Measurements from ENCODE around the gene FBXW4. TPM values are rescaled to one million over a fixed set of nuclear protein-coding genes. Genes with fewer than 3 reads are reported as not detected.

The FBXW4 gene
- total RNA-seq, 1 experiment from 2014 or later, result 31.0 TPM

DNA sequence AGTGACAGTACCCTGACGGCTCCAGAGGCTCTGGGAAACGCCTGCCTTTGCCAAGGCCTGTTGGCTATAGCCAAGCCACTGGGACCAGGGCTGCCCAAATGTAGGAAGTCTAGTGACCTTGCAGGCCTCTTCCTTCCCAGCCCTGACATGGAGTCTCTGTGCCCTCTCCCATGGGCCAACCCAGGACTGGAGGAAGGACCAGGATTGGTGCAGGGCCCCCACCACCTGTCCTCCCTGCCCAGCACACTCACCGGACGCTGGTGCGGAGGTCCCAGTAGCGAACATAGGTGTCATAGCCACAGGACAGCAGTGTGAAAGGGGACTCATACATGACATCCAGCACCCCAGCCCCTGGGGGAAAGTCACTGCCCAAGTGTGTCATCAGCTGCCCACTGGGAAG is 82.9 kb downstream of the FBXW4 start:
- Histone ChIP-seq H3K9me2 (replicated peaks; ENCODE audit: insufficient read depth, low read length) (no peaks in the 10 kb centered on the region), H3K27me3 (ENCODE audit: low read length) (no peaks in the 10 kb centered on the region), H3K36me3 (ENCODE audit: insufficient read depth, low read length) (no peaks in the 10 kb centered on the region), H3K4me2 (ENCODE audit: low read depth, low read length, poor library complexity, severe bottlenecking) (no peak overlapping the region), H2AFZ (ENCODE audit: low read length) (no peak overlapping the region), H3K79me2 (ENCODE audit: low read length) (no peaks in the 10 kb centered on the region), H3K9ac (ENCODE audit: low read length) (no peak overlapping the region), H3K4me3 (ENCODE audit: low read length) (no peak overlapping the region), H3K4me1 (ENCODE audit: low read length) (peaks cover under 1% of the 10 kb centered on the region), H3K27ac (ENCODE audit: low read length) (no peak overlapping the region), H4K20me1 (ENCODE audit: insufficient read depth, low read depth, low read length) (no peaks in the 10 kb centered on the region), H3K9me3 (ENCODE audit: low read length) (no peaks in the 10 kb centered on the region)
- DNase-seq, result no peak

GRCh38 chr10:101611096-101611905 is 83.7 kb downstream of the FBXW4 start:
- DNase-seq, result no peak
- H3K9ac ChIP-seq (ENCODE audit: low read length), result no peak overlapping the region

DNA sequence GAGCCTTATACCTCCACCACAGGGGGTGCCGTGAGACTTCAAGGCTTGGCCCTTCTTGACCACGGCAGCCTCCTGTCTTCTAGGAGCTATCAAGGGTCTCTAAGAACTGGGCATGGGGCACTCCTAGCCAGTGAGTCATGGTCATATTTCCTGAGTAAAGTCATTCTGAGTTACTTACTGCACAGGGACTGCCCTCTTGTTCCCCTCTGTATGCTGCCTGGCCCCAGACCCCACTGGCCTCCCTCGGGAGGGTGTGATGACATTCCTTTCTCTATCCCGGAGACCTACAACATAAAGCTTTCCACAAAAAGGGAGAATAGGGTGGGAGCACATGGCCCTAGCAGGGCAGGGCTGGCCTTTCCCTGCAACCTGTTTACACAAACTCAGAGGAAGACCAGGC is 85.5 kb downstream of the FBXW4 start:
- Histone ChIP-seq H4K20me1 (ENCODE audit: insufficient read depth, low read depth, low read length) (no peaks in the 10 kb centered on the region), H3K4me3 (ENCODE audit: low read length) (no peak overlapping the region), H3K27ac (ENCODE audit: low read length) (no peak overlapping the region), H3K36me3 (ENCODE audit: insufficient read depth, low read length) (no peaks in the 10 kb centered on the region), H3K4me1 (ENCODE audit: low read length) (no peaks in the 10 kb centered on the region), H2AFZ (ENCODE audit: low read length) (no peak overlapping the region), H3K9me2 (replicated peaks; ENCODE audit: insufficient read depth, low read length) (no peaks in the 10 kb centered on the region), H3K27me3 (ENCODE audit: low read length) (no peaks in the 10 kb centered on the region), H3K9ac (ENCODE audit: low read length) (no peak overlapping the region), H3K4me2 (ENCODE audit: low read depth, low read length, poor library complexity, severe bottlenecking) (no peak overlapping the region), H3K79me2 (ENCODE audit: low read length) (no peaks in the 10 kb centered on the region), H3K9me3 (ENCODE audit: low read length) (no peaks in the 10 kb centered on the region)
- no peak for DNase-seq

More at GRCh38 chr10:101611096-101611905, 83.7 kb downstream of the FBXW4 start:
- H2AFZ ChIP-seq (ENCODE audit: low read length), result no peak overlapping the region
- H3K79me2 ChIP-seq (ENCODE audit: low read length), result no peaks in the 10 kb centered on the region
- no peaks in the 10 kb centered on the region for H4K20me1 ChIP-seq (ENCODE audit: insufficient read depth, low read depth, low read length)
- H3K4me1 ChIP-seq (ENCODE audit: low read length), result no peaks in the 10 kb centered on the region
- no peaks in the 10 kb centered on the region for H3K27me3 ChIP-seq (ENCODE audit: low read length)
- no peak overlapping the region for H3K27ac ChIP-seq (ENCODE audit: low read length)
- no peaks in the 10 kb centered on the region for H3K9me3 ChIP-seq (ENCODE audit: low read length)
- no peak overlapping the region for H3K4me2 ChIP-seq (ENCODE audit: low read depth, low read length, poor library complexity, severe bottlenecking)
- no peaks in the 10 kb centered on the region for H3K36me3 ChIP-seq (ENCODE audit: insufficient read depth, low read length)
- no peak overlapping the region for H3K4me3 ChIP-seq (ENCODE audit: low read length)
- no peaks in the 10 kb centered on the region for H3K9me2 ChIP-seq (replicated peaks; ENCODE audit: insufficient read depth, low read length)

GRCh38 chr10:101607124-101607523 is 87.8 kb downstream of the FBXW4 start:
- no peaks in the 10 kb centered on the region for H4K20me1 ChIP-seq (ENCODE audit: insufficient read depth, low read depth, low read length)
- no peaks in the 10 kb centered on the region for H3K9me2 ChIP-seq (replicated peaks; ENCODE audit: insufficient read depth, low read length)
- H3K9me3 ChIP-seq (ENCODE audit: low read length), result no peaks in the 10 kb centered on the region
- no peaks in the 10 kb centered on the region for H3K27me3 ChIP-seq (ENCODE audit: low read length)
- H3K79me2 ChIP-seq (ENCODE audit: low read length), result no peaks in the 10 kb centered on the region
- H2AFZ ChIP-seq (ENCODE audit: low read length), result no peak overlapping the region
- no peak for DNase-seq
- H3K27ac ChIP-seq (ENCODE audit: low read length), result no peak overlapping the region
- H3K4me1 ChIP-seq (ENCODE audit: low read length), result no peaks in the 10 kb centered on the region
- no peaks in the 10 kb centered on the region for H3K36me3 ChIP-seq (ENCODE audit: insufficient read depth, low read length)
- no peak overlapping the region for H3K4me3 ChIP-seq (ENCODE audit: low read length)
- H3K4me2 ChIP-seq (ENCODE audit: low read depth, low read length, poor library complexity, severe bottlenecking), result no peak overlapping the region
- no peak overlapping the region for H3K9ac ChIP-seq (ENCODE audit: low read length)

DNA sequence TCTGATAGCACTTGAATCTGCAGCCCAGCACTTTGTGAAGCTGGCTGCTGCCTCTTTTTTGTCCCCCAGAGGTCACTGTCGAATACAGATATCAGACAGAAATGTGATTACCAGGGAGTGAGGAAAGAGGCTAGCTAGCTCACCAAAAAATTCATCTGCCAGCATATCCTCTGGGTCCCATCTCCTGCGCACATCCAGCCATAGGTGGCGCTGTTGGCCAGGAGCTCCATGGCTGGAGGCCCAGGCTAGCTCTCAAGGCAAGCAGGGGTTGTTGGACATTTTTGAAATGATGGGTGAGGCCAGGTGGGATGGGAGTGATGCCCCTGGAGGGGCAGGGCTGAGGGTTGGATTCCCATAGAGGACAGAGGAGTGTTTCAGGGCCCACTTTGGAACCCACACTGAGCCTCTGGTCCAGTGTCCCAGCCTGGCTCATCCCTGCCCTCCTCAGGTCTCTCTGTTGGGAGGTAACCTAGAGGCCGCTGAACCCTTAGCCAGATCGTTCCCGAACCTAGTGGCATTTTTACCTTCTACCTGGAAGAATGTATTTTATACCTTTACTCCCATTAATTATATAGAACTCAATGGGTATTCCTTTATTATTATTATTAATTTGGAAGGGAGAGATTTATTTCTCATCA is 92.1 kb downstream of the FBXW4 start:
- Histone ChIP-seq H3K27me3 (ENCODE audit: low read length) (no peaks in the 10 kb centered on the region), H3K4me1 (ENCODE audit: low read length) (no peaks in the 10 kb centered on the region), H4K20me1 (ENCODE audit: insufficient read depth, low read depth, low read length) (no peaks in the 10 kb centered on the region), H3K27ac (ENCODE audit: low read length) (no peak overlapping the region), H3K9ac (ENCODE audit: low read length) (no peak overlapping the region), H3K9me3 (ENCODE audit: low read length) (no peaks in the 10 kb centered on the region), H3K4me2 (ENCODE audit: low read depth, low read length, poor library complexity, severe bottlenecking) (no peak overlapping the region), H3K36me3 (ENCODE audit: insufficient read depth, low read length) (no peaks in the 10 kb centered on the region), H3K4me3 (ENCODE audit: low read length) (no peak overlapping the region), H2AFZ (ENCODE audit: low read length) (no peak overlapping the region), H3K9me2 (replicated peaks; ENCODE audit: insufficient read depth, low read length) (no peaks in the 10 kb centered on the region), H3K79me2 (ENCODE audit: low read length) (no peaks in the 10 kb centered on the region)
- DNase-seq, result peak; percentile 86

GRCh38 chr10:101601541-101601940 is 93.4 kb downstream of the FBXW4 start:
- Histone ChIP-seq H3K4me3 (ENCODE audit: low read length) (no peak overlapping the region), H3K9me3 (ENCODE audit: low read length) (no peaks in the 10 kb centered on the region), H3K4me1 (ENCODE audit: low read length) (no peaks in the 10 kb centered on the region), H4K20me1 (ENCODE audit: insufficient read depth, low read depth, low read length) (no peaks in the 10 kb centered on the region), H3K27ac (ENCODE audit: low read length) (no peak overlapping the region), H3K79me2 (ENCODE audit: low read length) (no peaks in the 10 kb centered on the region), H3K27me3 (ENCODE audit: low read length) (no peaks in the 10 kb centered on the region), H3K9ac (ENCODE audit: low read length) (no peak overlapping the region), H2AFZ (ENCODE audit: low read length) (no peak overlapping the region), H3K36me3 (ENCODE audit: insufficient read depth, low read length) (no peaks in the 10 kb centered on the region), H3K4me2 (ENCODE audit: low read depth, low read length, poor library complexity, severe bottlenecking) (no peak overlapping the region), H3K9me2 (replicated peaks; ENCODE audit: insufficient read depth, low read length) (no peaks in the 10 kb centered on the region)
- DNase-seq, result no peak

DNA sequence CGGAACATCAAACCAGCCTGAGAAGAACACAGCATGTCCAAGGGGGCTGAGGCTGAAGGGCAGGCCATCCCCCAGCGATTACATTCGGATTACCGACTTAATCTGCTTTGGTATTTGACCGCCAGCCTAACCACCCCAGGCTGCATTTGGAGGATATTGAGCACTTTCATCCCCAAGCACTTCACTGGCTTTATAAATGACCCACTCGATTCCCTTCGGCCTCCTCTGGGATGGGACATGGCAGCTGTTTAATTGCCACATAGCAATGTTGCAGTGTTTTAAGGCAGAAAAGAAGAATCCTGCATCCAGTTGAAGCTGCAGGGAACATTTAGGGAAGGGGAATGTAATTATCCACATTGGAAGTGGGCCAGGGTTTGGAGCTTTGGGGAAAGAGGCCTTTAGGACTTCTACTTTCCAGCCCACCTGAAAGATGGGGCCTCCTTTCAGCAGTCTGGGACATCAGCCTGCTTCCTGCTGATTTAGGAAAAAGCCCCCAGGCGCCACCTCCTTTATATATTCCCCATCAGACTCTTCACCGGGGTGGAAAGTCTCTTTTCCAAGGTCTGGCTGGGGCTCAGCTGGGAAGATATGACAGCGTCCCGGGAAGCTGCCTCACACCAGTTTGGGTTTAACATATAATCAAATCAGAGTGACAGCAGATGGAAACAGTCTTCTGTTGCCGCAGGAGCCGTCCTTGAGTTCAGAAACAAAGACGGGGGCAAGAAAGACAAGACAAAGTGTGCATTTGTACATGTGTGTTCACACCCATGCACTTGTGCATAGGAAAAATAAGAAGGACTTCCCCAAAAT is 97.7 kb downstream of the FBXW4 start:
- Histone ChIP-seq H3K36me3 (ENCODE audit: insufficient read depth, low read length) (no peaks in the 10 kb centered on the region), H3K9ac (ENCODE audit: low read length) (no peak overlapping the region), H3K4me2 (ENCODE audit: low read depth, low read length, poor library complexity, severe bottlenecking) (no peak overlapping the region), H3K27me3 (ENCODE audit: low read length) (no peaks in the 10 kb centered on the region), H3K79me2 (ENCODE audit: low read length) (no peaks in the 10 kb centered on the region), H3K9me2 (replicated peaks; ENCODE audit: insufficient read depth, low read length) (no peaks in the 10 kb centered on the region), H2AFZ (ENCODE audit: low read length) (no peak overlapping the region), H4K20me1 (ENCODE audit: insufficient read depth, low read depth, low read length) (no peaks in the 10 kb centered on the region), H3K9me3 (ENCODE audit: low read length) (no peaks in the 10 kb centered on the region), H3K4me3 (ENCODE audit: low read length) (no peak overlapping the region), H3K4me1 (ENCODE audit: low read length) (peaks cover 11% of the 10 kb centered on the region), H3K27ac (ENCODE audit: low read length) (no peak overlapping the region)
- DNase-seq, result no peak
